Stimulated activated CD4-positive, alpha-beta T cell treated with anti-CD3 and anti-CD28 coated beads, Interleukin-4, amount 100 ng/mL, for 24 hours (primary cell): ENCODE data around the gene WDFY2.
"Not testable (repeated sequence)": the region's sequence is repeated elsewhere in the genome, so short reads cannot be mapped to it uniquely, and the experiment has no call there.

Experiments used
- DNase-seq: peaks from one replicate; pipeline ENCODE4 v3.0.0-alpha.2; 2020

WDFY2 gene

GRCh38 chr13:51635137-51635878, 51.0 kb downstream of the WDFY2 start:
- DNase-seq = no peak

GRCh38 chr13:51636349-51636890, 52.2 kb downstream of the WDFY2 start:
- no peak for DNase-seq

GRCh38 chr13:51637852-51638215, 53.6 kb downstream of the WDFY2 start:
- no peak for DNase-seq

- DNase-seq = no peak
These were observed 54.1 kb downstream of the WDFY2 start for GRCh38 chr13:51638216-51638871.

GRCh38 chr13:51639171-51639570, 54.9 kb downstream of the WDFY2 start:
- DNase-seq = no peak

- DNase-seq = not testable (repeated sequence)
These were observed 56.4 kb downstream of the WDFY2 start for GRCh38 chr13:51640696-51641095.

GRCh38 chr13:51643105-51643881, 59.0 kb downstream of the WDFY2 start:
- DNase-seq = no peak

- no peak for DNase-seq
These were observed 59.6 kb downstream of the WDFY2 start for GRCh38 chr13:51643882-51644281.

GRCh38 chr13:51644654-51645053, 60.4 kb downstream of the WDFY2 start:
- no peak for DNase-seq

- DNase-seq = no peak
These were observed 60.9 kb downstream of the WDFY2 start for GRCh38 chr13:51645154-51645650.

GRCh38 chr13:51645761-51646670, 61.8 kb downstream of the WDFY2 start:
- no peak for DNase-seq

GRCh38 chr13:51647067-51647466, 62.8 kb downstream of the WDFY2 start:
- DNase-seq = no peak

GRCh38 chr13:51652193-51652592, 67.9 kb downstream of the WDFY2 start:
- DNase-seq = not testable (repeated sequence)

GRCh38 chr13:51659276-51660127, 75.2 kb downstream of the WDFY2 start:
- DNase-seq = no peak

GRCh38 chr13:51660813-51661212, 76.6 kb downstream of the WDFY2 start:
- DNase-seq = no peak

GRCh38 chr13:51663973-51664957, 80.0 kb downstream of the WDFY2 start:
- no peak for DNase-seq

- DNase-seq = no peak
These were observed 81.2 kb downstream of the WDFY2 start for GRCh38 chr13:51665456-51665855.

GRCh38 chr13:51666374-51666773, 82.1 kb downstream of the WDFY2 start:
- DNase-seq = no peak

GRCh38 chr13:51666839-51667238, 82.6 kb downstream of the WDFY2 start:
- DNase-seq = no peak
